ENCODE results near the gene RELL2.

The RELL2 gene

DNA sequence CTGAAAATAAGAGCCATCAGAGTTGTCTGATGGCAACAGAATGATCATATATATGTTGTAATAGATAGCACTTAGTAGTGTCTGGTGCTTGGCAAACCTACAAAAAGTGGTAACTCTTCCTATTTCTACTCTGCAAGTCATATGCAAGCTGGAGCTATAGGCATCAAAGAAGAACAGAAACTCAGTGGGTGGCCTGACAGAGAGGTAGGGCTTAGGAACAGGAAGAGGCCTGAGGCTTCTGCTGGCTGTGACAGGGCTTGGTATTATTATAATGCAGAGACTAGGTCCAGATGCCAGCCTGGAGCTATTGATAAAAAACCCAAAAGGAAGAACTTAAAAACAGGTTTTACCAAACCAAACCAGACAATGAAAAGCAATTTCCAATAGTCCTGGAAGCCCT is 13.6 kb upstream of the RELL2 start:
- no peak for DNase-seq

DNA sequence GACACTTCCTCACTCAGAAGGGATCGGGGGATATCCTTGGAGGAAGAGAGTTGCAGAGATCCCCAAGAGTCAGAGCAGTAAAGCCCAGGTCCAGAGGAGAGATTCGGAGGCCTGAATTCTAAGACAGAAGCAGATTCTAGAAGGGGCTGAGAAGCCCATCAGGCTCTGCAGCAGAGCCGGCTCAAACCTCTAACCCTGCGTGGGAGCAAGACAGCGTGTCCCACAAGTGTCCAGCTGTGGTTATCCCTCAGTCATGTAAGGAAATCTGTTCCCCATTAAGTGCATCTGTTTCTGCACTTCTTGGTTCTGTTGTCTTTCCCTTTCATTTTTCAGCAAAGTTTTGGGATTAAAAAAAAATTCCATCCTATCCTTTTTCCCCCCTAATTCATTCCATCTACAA is 13.2 kb upstream of the RELL2 start:
- no peak for DNase-seq

DNA sequence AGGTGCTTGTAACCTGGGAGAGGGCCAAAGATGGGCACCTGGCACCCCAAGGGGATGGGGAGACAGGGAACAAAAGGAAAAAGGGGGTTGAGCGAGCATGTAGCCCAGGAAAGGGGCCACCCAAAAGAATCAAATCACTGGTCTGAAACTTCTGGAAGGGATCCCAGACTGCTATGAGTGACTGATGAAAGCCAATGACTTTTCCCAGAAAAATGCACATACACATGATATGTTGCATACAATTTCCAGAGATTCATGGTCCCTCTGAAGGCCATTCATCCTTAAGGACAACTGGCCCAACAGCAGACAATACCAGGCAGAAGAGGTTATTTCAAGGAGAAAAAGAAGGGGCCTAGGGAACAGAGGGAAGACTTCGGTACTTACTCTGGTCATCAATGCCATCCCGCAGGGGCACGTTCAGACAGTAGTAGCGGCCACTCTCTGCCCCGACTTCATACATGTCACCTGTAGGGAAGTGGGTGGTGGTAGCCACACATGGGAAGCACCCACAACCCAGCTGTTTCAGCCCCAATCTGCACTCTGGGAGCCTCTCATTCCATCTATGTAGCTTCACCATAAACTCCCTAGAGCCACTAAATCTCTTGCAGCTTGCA is 8.5 kb upstream of the RELL2 start:
- DNase-seq, result no peak

DNA sequence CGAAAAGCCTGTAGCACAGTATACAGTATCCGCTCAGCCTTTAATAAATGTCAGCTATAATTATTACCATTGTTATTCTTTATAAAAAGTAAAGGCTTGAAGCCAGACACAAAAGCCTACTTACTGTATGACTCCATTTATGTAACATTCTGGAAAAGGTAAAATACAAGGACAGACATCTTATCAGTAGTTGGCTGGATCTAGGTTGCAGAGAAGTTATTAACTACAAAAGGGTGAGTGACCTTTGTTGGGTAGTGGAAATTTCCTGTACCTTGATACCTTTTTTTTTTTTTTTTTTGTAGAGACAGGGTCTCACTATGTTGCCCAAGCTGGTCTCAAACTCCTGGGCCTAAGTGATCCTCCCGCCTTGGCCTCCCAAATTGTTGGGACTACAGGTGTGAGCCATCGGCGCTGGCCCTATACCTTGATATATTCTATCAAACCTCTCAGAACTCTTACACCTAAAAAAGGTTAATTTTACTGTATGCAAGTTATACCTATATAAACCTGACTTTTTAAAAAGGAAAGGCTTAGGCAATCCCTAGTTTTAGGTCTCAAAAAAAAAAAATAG is 6.1 kb upstream of the RELL2 start:
- DNase-seq, result no peak

DNA sequence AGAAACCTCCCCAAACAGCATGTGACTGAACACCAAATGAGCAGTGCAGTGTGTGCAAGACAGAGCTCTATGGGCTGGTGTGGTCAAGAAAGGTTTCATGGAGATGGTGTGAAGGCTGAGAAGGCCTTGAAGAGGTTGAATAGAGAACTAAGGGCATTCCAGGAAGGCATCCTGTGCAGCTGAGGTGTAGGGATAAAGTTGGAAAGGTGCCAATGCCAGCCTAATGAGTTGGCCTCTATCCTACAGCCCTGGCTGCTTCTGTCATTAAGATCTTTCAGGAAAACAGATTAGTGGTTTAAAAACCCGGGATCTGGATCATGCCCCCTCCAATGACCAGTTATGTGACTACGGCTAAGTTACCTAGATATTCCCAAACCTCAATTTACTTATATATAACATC is 4.1 kb upstream of the RELL2 start:
- DNase-seq, result no peak

DNA sequence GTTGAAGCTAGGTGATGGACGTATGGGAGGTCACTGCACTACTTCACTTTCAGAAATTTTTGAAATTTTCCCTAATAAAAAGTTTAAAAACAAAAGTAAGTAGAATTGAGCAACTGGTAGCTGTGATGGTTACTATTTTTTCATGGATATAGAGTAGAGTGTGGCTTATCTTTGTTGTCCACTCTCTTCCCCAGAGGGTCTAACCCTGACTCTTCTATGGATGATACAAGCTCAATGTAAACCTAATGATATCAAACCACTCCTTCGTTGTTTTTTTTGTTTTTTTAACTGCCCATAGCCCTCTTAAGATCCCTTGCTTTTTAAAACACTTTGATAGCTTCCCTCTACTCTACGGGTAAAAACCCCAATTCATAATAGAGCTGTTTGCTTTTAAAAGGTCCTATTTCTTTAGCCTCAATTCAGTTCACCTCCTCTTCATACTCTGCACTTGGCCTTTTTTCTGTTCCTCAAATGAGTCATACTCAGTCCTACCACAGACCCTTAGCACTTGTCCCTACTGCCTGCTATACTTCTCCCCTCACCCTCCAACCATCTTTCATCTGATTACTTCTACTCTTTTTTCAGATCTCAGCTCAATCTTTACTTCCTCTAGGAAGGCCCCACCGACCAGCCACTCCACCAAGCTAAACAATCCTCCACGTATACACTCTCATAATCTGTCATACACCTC is 2.8 kb upstream of the RELL2 start:
- DNase-seq, result no peak

GRCh38 chr5:141634720-141635119 is 2.1 kb upstream of the RELL2 start:
- no peak for DNase-seq

- no peak for DNase-seq
Observed at GRCh38 chr5:141635646-141636045, 1.2 kb upstream of the RELL2 start.

- DNase-seq, result no peak
Observed at GRCh38 chr5:141636106-141636412, 738 bp upstream of the RELL2 start.

GRCh38 chr5:141637123-141637766 is 448 bp downstream of the RELL2 start:
- peak; percentile 40 for DNase-seq

DNA sequence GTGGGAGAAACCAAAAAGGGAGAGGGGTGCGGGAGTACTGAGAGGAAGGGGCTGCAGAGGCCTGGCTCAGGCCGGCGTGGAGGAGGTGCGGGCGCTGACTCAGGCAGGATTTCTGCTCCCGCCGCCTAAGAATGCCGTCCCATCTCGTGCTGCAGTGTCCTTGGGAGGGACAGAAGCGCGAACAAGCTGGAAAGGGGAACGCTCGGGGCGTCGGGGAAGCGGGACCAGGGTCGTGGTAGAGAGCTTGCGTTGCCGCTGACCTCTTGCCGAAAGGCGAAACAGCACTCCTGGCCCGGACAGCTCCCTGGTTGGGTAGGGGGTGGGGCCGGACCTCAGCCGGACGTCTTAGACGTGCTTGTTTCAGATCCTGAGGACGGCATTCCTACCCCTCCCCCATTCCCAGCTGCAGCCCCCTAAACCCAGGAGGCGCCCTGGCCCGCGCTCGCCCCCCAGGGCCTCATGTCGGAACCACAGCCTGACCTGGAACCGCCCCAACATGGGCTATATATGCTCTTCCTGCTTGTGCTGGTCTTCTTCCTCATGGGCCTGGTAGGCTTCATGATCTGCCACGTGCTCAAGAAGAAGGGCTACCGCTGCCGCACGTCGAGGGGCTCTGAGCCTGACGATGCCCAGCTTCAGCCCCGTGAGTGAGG is 1.1 kb downstream of the RELL2 start:
- peak; percentile 46 for DNase-seq

- DNase-seq, result no peak
Observed at GRCh38 chr5:141638771-141639170, 2.0 kb downstream of the RELL2 start.

- no peak for DNase-seq
Observed at GRCh38 chr5:141639357-141640050, 2.7 kb downstream of the RELL2 start.

GRCh38 chr5:141640051-141640415 is 3.2 kb downstream of the RELL2 start:
- no peak for DNase-seq

DNA sequence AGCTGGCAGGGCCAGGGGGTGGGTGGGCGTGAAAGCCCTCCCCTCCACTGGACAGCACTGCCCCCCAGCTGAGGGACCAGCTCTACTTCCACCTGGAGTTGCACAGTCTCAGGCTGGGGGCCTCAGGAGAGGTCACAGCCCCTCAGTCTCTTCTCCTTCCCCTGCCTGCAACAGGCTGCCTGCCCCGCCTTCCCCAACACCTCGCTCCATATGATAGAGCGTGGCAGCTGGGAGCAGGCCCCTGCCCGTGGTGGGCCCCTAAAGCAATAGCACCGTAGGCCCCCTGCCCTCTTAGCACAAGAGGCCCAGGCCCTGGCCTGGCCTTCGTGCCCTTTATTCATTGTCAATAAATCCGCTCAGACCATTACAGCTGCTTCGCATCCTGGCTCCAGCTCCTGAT is 3.9 kb downstream of the RELL2 start:
- DNase-seq, result no peak

DNA sequence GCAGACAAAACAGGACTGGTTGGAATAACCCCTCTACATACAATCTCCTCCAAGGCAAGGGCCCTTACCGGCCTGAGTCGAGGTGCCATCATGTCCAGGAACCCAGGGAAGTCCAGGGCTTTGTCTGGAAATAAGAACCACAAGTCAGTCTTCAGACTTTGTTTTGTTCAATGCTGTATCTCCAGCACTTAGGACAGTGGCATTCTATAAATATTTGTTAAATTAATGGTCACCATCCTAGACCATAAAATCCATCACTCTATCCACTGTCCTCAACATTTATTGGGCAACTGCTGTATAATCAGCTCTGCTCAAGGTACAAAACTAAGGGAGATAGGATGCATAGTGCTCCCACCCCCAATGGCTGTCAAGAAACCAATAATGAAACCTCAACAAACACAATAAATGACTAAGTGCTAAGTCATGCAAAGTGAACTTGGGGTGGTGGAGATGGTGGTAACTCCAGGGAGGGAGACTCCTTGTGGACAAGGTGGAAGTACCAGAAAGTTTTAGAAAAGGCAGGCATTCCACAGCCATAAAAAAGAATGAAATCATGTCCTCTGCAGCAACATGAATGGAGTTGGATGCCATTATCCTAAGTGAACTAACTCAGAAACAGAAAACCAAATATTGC is 5.0 kb downstream of the RELL2 start:
- no peak for DNase-seq

- no peak for DNase-seq
Observed at GRCh38 chr5:141646026-141646425, 9.2 kb downstream of the RELL2 start.

GRCh38 chr5:141647242-141647641 is 10.4 kb downstream of the RELL2 start:
- DNase-seq, result no peak

DNA sequence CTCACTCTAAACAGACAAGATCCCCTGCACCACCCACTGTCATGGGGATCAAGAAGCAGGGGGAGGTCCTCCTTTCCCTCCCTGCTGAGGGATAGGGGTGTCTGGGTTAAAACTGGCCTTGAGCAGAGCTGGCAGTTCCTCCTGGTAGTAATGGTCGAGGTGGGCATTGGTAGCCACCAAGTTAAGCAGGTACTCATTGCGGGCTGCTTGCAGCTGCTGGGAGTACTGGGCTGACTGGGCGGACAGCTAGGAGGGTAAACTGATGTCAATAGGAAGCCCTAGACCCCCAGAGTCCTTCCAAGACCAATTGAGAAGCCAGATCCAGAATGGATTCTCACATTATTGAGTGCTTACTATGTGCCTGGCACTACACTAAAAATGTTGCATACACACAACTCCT is 11.1 kb downstream of the RELL2 start:
- no peak for DNase-seq

GRCh38 chr5:141649056-141649688 is 12.4 kb downstream of the RELL2 start:
- DNase-seq, result no peak

GRCh38 chr5:141649972-141650371 is 13.2 kb downstream of the RELL2 start:
- DNase-seq, result no peak
